B cell (primary cell): Measurements from ENCODE around the gene TMIGD2.

Experiments used
- EZH2 ChIP-seq: IDR thresholded peaks from 2 replicates; pipeline ENCODE4 v1.6.1; 2012; ENCODE audit warnings: borderline replicate concordance, low read depth, mild to moderate bottlenecking, moderate library complexity, low read length; ENCODE audit not compliant: insufficient read depth, poor library complexity, severe bottlenecking
- TF ChIP-seq, protein P1 (sequence below): fragments of 200-600 bp; IDR thresholded peaks from one replicate; pipeline ENCODE4 v1.8.0; 2022; ENCODE audit warnings: antibody characterized with exemption, mild to moderate bottlenecking

DNA sequence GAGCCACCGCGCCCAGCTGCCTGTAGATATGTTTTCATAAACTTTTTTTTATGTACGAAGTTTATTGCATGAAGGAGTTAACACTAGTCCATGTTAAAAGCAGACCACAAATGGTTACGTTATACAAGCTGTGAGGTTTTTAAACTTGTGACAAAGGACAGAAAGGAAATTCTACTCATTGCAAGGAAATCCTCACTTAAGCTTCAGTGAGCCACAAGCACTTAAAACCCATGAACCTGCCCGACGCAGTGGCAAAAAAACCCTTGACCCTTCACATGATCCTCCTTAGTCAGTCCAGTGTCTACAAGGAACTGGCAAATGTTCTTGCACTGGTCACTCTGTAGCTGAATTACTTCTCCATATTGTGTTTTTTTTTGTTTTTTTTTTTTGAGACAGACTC lies 45.3 kb upstream of the TMIGD2 start:
- TF ChIP-seq, protein P1, sequence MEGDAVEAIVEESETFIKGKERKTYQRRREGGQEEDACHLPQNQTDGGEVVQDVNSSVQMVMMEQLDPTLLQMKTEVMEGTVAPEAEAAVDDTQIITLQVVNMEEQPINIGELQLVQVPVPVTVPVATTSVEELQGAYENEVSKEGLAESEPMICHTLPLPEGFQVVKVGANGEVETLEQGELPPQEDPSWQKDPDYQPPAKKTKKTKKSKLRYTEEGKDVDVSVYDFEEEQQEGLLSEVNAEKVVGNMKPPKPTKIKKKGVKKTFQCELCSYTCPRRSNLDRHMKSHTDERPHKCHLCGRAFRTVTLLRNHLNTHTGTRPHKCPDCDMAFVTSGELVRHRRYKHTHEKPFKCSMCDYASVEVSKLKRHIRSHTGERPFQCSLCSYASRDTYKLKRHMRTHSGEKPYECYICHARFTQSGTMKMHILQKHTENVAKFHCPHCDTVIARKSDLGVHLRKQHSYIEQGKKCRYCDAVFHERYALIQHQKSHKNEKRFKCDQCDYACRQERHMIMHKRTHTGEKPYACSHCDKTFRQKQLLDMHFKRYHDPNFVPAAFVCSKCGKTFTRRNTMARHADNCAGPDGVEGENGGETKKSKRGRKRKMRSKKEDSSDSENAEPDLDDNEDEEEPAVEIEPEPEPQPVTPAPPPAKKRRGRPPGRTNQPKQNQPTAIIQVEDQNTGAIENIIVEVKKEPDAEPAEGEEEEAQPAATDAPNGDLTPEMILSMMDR: no peak
- no peak for TF ChIP-seq EZH2
